K562 (cell line): Measurements from ENCODE around the gene FMOD. TPM values are rescaled to one million over a fixed set of nuclear protein-coding genes. Genes with fewer than 3 reads are reported as not detected.

Experiments
- ATAC-seq: fragments of 200-7000 bp; cut with Tn5 transposase; 3 replicates; pipeline ENCODE4 v1.9.1; 2020; ENCODE audit warnings: moderate library complexity
- BruUV-seq: library from RNA; stranded (reverse); fragments of 400-500 nt; replicated peaks from 2 replicates; lab custom pipeline; 2021; lab: Mats Ljungman, UMichigan
- CTCF ChIA-PET: fragments of 300-600 bp; formaldehyde crosslinking; extraction: SDS; loops from one replicate; lab custom pipeline; 2021; ENCODE audit warnings: low intra/inter-chr PET ratio; lab: Yijun Ruan, JAX
- POLR2A ChIA-PET: fragments of 300-600, 350-650 bp; sonication (Branson Sonifier 250); formaldehyde crosslinking; extraction: SDS; loops from one replicate; lab custom pipeline; 2021; ENCODE audit warnings: antibody characterized with exemption, inconsistent platforms; lab: Yijun Ruan, JAX
- DNase-seq, 4 experiments: peaks; one replicate each; pipeline versions ENCODE4 v3.0.0 to v3.0.0-alpha.2; 2011 to 2018; ENCODE audit warnings: low spot score in 3 of 4, mixed read lengths in 3 of 4; ENCODE audit errors: extremely low read depth in 1 of 4
- FAIRE-seq: peaks from 2 replicates; lab custom pipeline; 2011; peaks lifted over from hg19 to GRCh38; lab: Jason Lieb, UNC
- H2AFZ ChIP-seq: 2 replicates; pipeline ENCODE4 v1.6.0; 2011; ENCODE audit warnings: low read depth, low read length, control low read depth, inconsistent platforms
- H3K27ac ChIP-seq: fragments of 200-600 bp; 3 replicates; pipeline ENCODE4 v1.8.0; 2011; ENCODE audit warnings: low read depth, mild to moderate bottlenecking, control low read depth, inconsistent platforms, low read length, moderate library complexity, mixed read lengths; ENCODE audit errors: extremely low read depth
- H3K27me3 ChIP-seq, 2 experiments: fragments of 300-600 bp in 1 of 2; 2 replicates in 1 of 2; 3 replicates in 1 of 2; pipeline versions ENCODE4 v1.6.0 to v1.8.0; 2011; ENCODE audit warnings: inconsistent platforms in 2 of 2, low read length in 2 of 2, mild to moderate bottlenecking in 1 of 2, mixed read lengths in 1 of 2, moderate library complexity in 1 of 2; ENCODE audit not compliant: control insufficient read depth in 2 of 2, insufficient read depth in 2 of 2
- H3K36me3 ChIP-seq: fragments of 300-600 bp; 3 replicates; pipeline ENCODE4 v1.8.0; 2011; ENCODE audit warnings: mild to moderate bottlenecking, low read length, inconsistent platforms; ENCODE audit not compliant: control insufficient read depth, insufficient read depth
- H3K4me1 ChIP-seq, 2 experiments: fragments of 200-600 bp in 1 of 2; replicated peaks in 1 of 2; 2 replicates in 1 of 2; 3 replicates in 1 of 2; pipeline versions ENCODE4 v1.5.1 to v1.8.0; 2011; ENCODE audit warnings: inconsistent platforms in 2 of 2, low read length in 2 of 2, mild to moderate bottlenecking in 1 of 2, mixed read lengths in 1 of 2, moderate library complexity in 1 of 2; ENCODE audit not compliant: control insufficient read depth in 2 of 2, insufficient read depth in 2 of 2
- H3K4me2 ChIP-seq: 2 replicates; pipeline ENCODE4 v1.6.1; 2011; ENCODE audit warnings: low read length, control low read depth, inconsistent platforms, mixed read lengths; ENCODE audit not compliant: insufficient read depth
- H3K4me3 ChIP-seq: fragments of 200-600 bp; sonication (generic), shearing (Covaris generic); 2 replicates; pipeline ENCODE4 v1.5.1; 2016; ENCODE audit warnings: control low read depth, inconsistent platforms
- H3K79me2 ChIP-seq: fragments of 200-600 bp; 3 replicates; pipeline ENCODE4 v1.8.0; 2011; ENCODE audit warnings: low read length, inconsistent platforms; ENCODE audit not compliant: control insufficient read depth, insufficient read depth
- H3K9ac ChIP-seq, 2 experiments: 2 replicates each; pipeline versions ENCODE4 v1.6.0 to v1.6.1; 2011; ENCODE audit warnings: low read depth in 2 of 2, low read length in 2 of 2, control low read depth in 1 of 2, inconsistent platforms in 1 of 2, mild to moderate bottlenecking in 1 of 2, mixed read lengths in 1 of 2; ENCODE audit not compliant: insufficient read depth in 1 of 2
- H3K9me1 ChIP-seq: one replicate; pipeline ENCODE4 v1.6.0; 2011; ENCODE audit warnings: inconsistent platforms, mild to moderate bottlenecking, low read length, moderate library complexity; ENCODE audit not compliant: control insufficient read depth, insufficient read depth
- H3K9me3 ChIP-seq: replicated peaks from 2 replicates; pipeline ENCODE4 v1.5.1; 2011; ENCODE audit warnings: low read depth, low read length, inconsistent platforms; ENCODE audit not compliant: control insufficient read depth, insufficient read depth
- H4K20me1 ChIP-seq: replicated peaks from 2 replicates; pipeline ENCODE4 v1.6.1; 2011; ENCODE audit warnings: low read length, inconsistent platforms, mixed read lengths; ENCODE audit not compliant: control insufficient read depth, insufficient read depth
- DACH1 ChIP-seq: fragments of 450-650 bp; IDR thresholded peaks from 2 replicates; pipeline ENCODE4 v1.6.1; 2018; ENCODE audit not compliant: partially characterized antibody
- EHMT2 ChIP-seq: fragments of 450-650 bp; IDR thresholded peaks from 2 replicates; pipeline ENCODE4 v1.6.1; 2018; ENCODE audit warnings: antibody characterized with exemption
- GMEB1 ChIP-seq: fragments of 250-450 bp; sonication (Bioruptor Pico); IDR thresholded peaks from 2 replicates; pipeline ENCODE4 v1.4.0; 2020; ENCODE audit warnings: mild to moderate bottlenecking
- HMBOX1 ChIP-seq: sonication (generic); IDR thresholded peaks from 2 replicates; pipeline ENCODE4 v1.6.1; 2016
- KHSRP ChIP-seq: fragments of 450-650 bp; IDR thresholded peaks from 2 replicates; pipeline ENCODE4 v1.6.1; 2017
- NCOA4 ChIP-seq: fragments of 450-650 bp; IDR thresholded peaks from 2 replicates; pipeline ENCODE4 v1.6.1; 2018; ENCODE audit warnings: mild to moderate bottlenecking; ENCODE audit not compliant: partially characterized antibody
- NFYB ChIP-seq: IDR thresholded peaks from 2 replicates; pipeline ENCODE4 v1.6.1; 2011; ENCODE audit warnings: mild to moderate bottlenecking, moderate library complexity; ENCODE audit not compliant: insufficient read length; ENCODE audit errors: extremely low read depth
- TBP ChIP-seq: optimal IDR thresholded peaks from 2 replicates; pipeline ENCODE3; 2011; ENCODE audit warnings: low read depth, low read length, improper control_type of control experiment
- ZNF280B ChIP-seq: fragments of 250-450 bp; sonication (Bioruptor Pico); IDR thresholded peaks from 2 replicates; pipeline ENCODE4 v1.5.1; 2021; ENCODE audit warnings: mild to moderate bottlenecking
- ZNF609 ChIP-seq: sonication (generic); formaldehyde crosslinking; IDR thresholded peaks from 2 replicates; pipeline ENCODE4 v1.8.1; 2023; ENCODE audit warnings: missing genetic modification reagents, mild to moderate bottlenecking, borderline replicate concordance
- in situ Hi-C: fragments of 300-500 bp; cut with MboI; formaldehyde crosslinking; loops from 4 replicates; pipeline ENCODE4 v1.15.0; 2018; ENCODE audit warnings: inconsistent platforms, mixed read lengths
- intact Hi-C: fragments of 100-400 bp; cut with micrococcal nuclease; formaldehyde crosslinking; loops from 2 replicates; pipeline ENCODE4 v1.14.2; 2022
- polyA plus RNA-seq, 8 experiments: library from polyadenylated mRNA; depleted of rRNA in 4 of 8; stranded (reverse) in 5 of 8; unstranded in 3 of 8; fragments of >200 nt; fragmentation: Nextera tagmentation in 2 of 8; fragmentation: Illumina TruSeq in 1 of 8; extraction: Ambion mirVana in 2 of 8; extraction: Trizol in 1 of 8; gene quantifications; 2 replicates each; pipeline versions ENCODE4 v1.2.1 to v1.2.3, GENCODE V29; 2011 to 2014; ENCODE audit warnings: inconsistent platforms in 1 of 8, missing spikeins in 1 of 8
- total RNA-seq, 7 experiments: library from RNA; depleted of rRNA in 6 of 7; stranded (reverse); fragments of >200 nt in 6 of 7; fragmentation: Illumina TruSeq in 2 of 7; extraction: Trizol in 2 of 7; gene quantifications; 2 replicates each; pipeline versions ENCODE4 v1.2.1 to v1.2.3, GENCODE V29; 2011 to 2021; ENCODE audit warnings: low replicate concordance in 1 of 7

Gene FMOD
- total and polyA plus RNA-seq, 9 of the 15 experiments (the other 6 are each of a cell fraction or from before 2014, with no cell fraction given) = 0.03 to 0.13 (median 0.03) TPM; not detected in 6

GRCh38 chr1:203362720-203363025 lies 11.8 kb upstream of the FMOD start:
- no peak for TF ChIP-seq NFYB
- no peak for TF ChIP-seq GMEB1 (CRISPR knock-in tag)
- TF ChIP-seq DACH1 = no peak
- TF ChIP-seq EHMT2 = no peak
- no peak for TF ChIP-seq ZNF280B (CRISPR knock-in tag)
- no peak for TF ChIP-seq KHSRP
- no peak for TF ChIP-seq ZNF609 (CRISPR knock-in tag)
- no peak for TF ChIP-seq NCOA4
- no peak for TF ChIP-seq TBP
- TF ChIP-seq HMBOX1 = no peak
- no TSS peak for BruUV-seq
- no peaks in the 10 kb centered on the region for H3K79me2 ChIP-seq
- ATAC-seq (no peak), FAIRE-seq (no peak), DNase-seq (no peak)
- no peaks in the 10 kb centered on the region; a peak in 1 of 5 replicates for H3K4me1 ChIP-seq
- H3K27me3 ChIP-seq = peaks cover 11 to 55% of the 10 kb centered on the region in 2 experiments
- H3K9me1 ChIP-seq = no peaks in the 10 kb centered on the region
- H3K36me3 ChIP-seq = no peaks in the 10 kb centered on the region
- H3K4me2 ChIP-seq = no peak overlapping the region
- no peak overlapping the region for H3K9ac ChIP-seq
- intact Hi-C loops = no loop called here
- H3K4me3 ChIP-seq = no peak overlapping the region
- CTCF ChIA-PET = no interaction called here
- no peak overlapping the region for H3K27ac ChIP-seq
- H4K20me1 ChIP-seq = no peaks in the 10 kb centered on the region; the same call in 1 of the 2 replicates
- no peak overlapping the region for H2AFZ ChIP-seq
- POLR2A ChIA-PET = interaction anchor here (0.6 to 1.0 kb wide), 2 partner anchors 14 to 68 kb away, joined by 3 to 4 read pairs; no protein-coding TSS in a partner anchor
- H3K9me3 ChIP-seq = no peaks in the 10 kb centered on the region
- in situ Hi-C loops = no loop called here
